GM12878 (cell line): ENCODE data around the gene GRIPAP1.
A peak's percentile ranks its signal among the peaks of the same experiment; 100 is the strongest.

ENCODE experiments used
- EP300 ChIP-seq, 2 experiments: fragments of 150-350 bp in 1 of 2; IDR thresholded peaks; 2 replicates each; pipeline ENCODE4 v1.6.1; 2011 to 2012; ENCODE audit warnings: low read depth in 2 of 2, low read length in 2 of 2, borderline replicate concordance in 1 of 2, improper control_type of control experiment in 1 of 2, inconsistent platforms in 1 of 2; ENCODE audit not compliant: control insufficient read depth in 1 of 2
- HDAC2 ChIP-seq: fragments of 200-600 bp; sonication (generic); IDR thresholded peaks from 2 replicates; pipeline ENCODE4 v1.6.1; 2017
- POLR2A ChIP-seq: IDR thresholded peaks from 2 replicates; pipeline ENCODE4 v1.6.1; 2011; ENCODE audit warnings: low read depth, mild to moderate bottlenecking, low read length
- POLR2AphosphoS5 ChIP-seq: IDR thresholded peaks from 2 replicates; pipeline ENCODE4 v1.6.1; 2011; ENCODE audit warnings: mild to moderate bottlenecking, low read length, inconsistent platforms
- RUNX3 ChIP-seq: IDR thresholded peaks from 2 replicates; pipeline ENCODE4 v1.6.1; 2012; ENCODE audit warnings: low read length, inconsistent platforms
- TCF7 ChIP-seq: IDR thresholded peaks from 2 replicates; pipeline ENCODE4 v1.6.1; 2014; ENCODE audit warnings: antibody characterized with exemption, borderline replicate concordance
- TF ChIP-seq, protein P1 (sequence below): IDR thresholded peaks from 2 replicates; pipeline ENCODE4 v1.6.1; 2012; ENCODE audit warnings: low read length, inconsistent platforms
- TF ChIP-seq, protein P2 (sequence below), 3 experiments: IDR thresholded peaks in 2 of 3; conservative IDR thresholded peaks in 1 of 3; 2 replicates each; pipeline ENCODE4 v1.5.1; 2011; ENCODE audit warnings: low read depth in 3 of 3, low read length in 3 of 3, mild to moderate bottlenecking in 3 of 3, control low read depth in 2 of 3, moderate library complexity in 2 of 3, inconsistent platforms in 1 of 3, mixed read lengths in 1 of 3; ENCODE audit not compliant: control insufficient read depth in 2 of 3, insufficient read depth in 1 of 3; ENCODE audit errors: extremely low read depth in 1 of 3

DNA sequence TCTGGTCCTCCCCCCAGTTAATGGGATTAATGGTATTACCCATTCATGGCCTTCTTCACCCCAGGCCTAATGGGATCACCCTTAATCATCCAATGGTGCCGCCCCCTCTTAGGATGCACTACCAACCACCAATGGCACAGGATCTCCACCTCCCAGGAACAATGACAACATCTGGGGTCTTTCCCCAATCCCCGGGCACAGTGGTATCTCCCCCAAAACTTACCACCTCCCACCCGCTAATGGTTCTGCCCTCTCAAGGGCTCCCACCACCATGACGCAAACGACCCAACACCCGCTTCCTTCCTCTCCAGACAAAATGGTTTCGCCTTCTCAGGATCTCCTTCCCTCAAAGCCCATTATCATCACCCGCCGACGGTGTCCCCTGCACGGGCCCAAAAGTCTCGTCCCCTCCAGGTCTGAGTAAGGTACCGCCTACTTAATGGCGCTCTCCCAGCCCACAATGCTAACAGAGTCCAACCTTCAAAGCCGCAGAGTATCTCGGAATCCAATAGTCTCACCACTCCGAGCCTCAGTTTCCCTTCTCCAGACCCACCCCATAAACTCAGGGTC, 458 bp downstream of the GRIPAP1 start:
- TF ChIP-seq POLR2A (no peak), HDAC2 (no peak), TCF7 (no peak), RUNX3 (peak; percentile 10; the same call in 1 of the 2 replicates), EP300 (IDR thresholded peaks at IDR 0.05; ENCODE audit: borderline replicate concordance in 1 of 2, control insufficient read depth in 1 of 2, low read depth in 2 of 2, low read length in 2 of 2) (no peak), POLR2AphosphoS5 (peak; percentile 74; the same call in 1 of the 2 replicates)
- TF ChIP-seq, protein P1, sequence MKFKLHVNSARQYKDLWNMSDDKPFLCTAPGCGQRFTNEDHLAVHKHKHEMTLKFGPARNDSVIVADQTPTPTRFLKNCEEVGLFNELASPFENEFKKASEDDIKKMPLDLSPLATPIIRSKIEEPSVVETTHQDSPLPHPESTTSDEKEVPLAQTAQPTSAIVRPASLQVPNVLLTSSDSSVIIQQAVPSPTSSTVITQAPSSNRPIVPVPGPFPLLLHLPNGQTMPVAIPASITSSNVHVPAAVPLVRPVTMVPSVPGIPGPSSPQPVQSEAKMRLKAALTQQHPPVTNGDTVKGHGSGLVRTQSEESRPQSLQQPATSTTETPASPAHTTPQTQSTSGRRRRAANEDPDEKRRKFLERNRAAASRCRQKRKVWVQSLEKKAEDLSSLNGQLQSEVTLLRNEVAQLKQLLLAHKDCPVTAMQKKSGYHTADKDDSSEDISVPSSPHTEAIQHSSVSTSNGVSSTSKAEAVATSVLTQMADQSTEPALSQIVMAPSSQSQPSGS: no peak
- TF ChIP-seq, protein P2, sequence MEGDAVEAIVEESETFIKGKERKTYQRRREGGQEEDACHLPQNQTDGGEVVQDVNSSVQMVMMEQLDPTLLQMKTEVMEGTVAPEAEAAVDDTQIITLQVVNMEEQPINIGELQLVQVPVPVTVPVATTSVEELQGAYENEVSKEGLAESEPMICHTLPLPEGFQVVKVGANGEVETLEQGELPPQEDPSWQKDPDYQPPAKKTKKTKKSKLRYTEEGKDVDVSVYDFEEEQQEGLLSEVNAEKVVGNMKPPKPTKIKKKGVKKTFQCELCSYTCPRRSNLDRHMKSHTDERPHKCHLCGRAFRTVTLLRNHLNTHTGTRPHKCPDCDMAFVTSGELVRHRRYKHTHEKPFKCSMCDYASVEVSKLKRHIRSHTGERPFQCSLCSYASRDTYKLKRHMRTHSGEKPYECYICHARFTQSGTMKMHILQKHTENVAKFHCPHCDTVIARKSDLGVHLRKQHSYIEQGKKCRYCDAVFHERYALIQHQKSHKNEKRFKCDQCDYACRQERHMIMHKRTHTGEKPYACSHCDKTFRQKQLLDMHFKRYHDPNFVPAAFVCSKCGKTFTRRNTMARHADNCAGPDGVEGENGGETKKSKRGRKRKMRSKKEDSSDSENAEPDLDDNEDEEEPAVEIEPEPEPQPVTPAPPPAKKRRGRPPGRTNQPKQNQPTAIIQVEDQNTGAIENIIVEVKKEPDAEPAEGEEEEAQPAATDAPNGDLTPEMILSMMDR (IDR thresholded peaks at IDR 0.05 in 2 of 3, conservative IDR thresholded peaks at IDR 0.05 in 1 of 3; ENCODE audit: control insufficient read depth in 2 of 3, extremely low read depth in 1 of 3, insufficient read depth in 1 of 3, low read depth in 3 of 3, low read length in 3 of 3): no peak
